K562 (cell line): ENCODE measurements around the gene C2CD4C. TPM values are rescaled to one million over a fixed set of nuclear protein-coding genes. Genes with fewer than 3 reads are reported as not detected.

Experiments
- ATAC-seq: fragments of 200-7000 bp; cut with Tn5 transposase; 3 replicates; pipeline ENCODE4 v1.9.1; 2020; ENCODE audit warnings: moderate library complexity
- BruUV-seq: library from RNA; stranded (reverse); fragments of 400-500 nt; replicated peaks from 2 replicates; lab custom pipeline; 2021; lab: Mats Ljungman, UMichigan
- CTCF ChIA-PET: fragments of 300-600 bp; formaldehyde crosslinking; extraction: SDS; loops from one replicate; lab custom pipeline; 2021; ENCODE audit warnings: low intra/inter-chr PET ratio; lab: Yijun Ruan, JAX
- POLR2A ChIA-PET: fragments of 300-600, 350-650 bp; sonication (Branson Sonifier 250); formaldehyde crosslinking; extraction: SDS; loops from one replicate; lab custom pipeline; 2021; ENCODE audit warnings: antibody characterized with exemption, inconsistent platforms; lab: Yijun Ruan, JAX
- DNase-seq, 4 experiments: peaks; one replicate each; pipeline versions ENCODE4 v3.0.0 to v3.0.0-alpha.2; 2011 to 2018; ENCODE audit warnings: low spot score in 3 of 4, mixed read lengths in 3 of 4; ENCODE audit errors: extremely low read depth in 1 of 4
- FAIRE-seq: peaks from 2 replicates; lab custom pipeline; 2011; peaks lifted over from hg19 to GRCh38; lab: Jason Lieb, UNC
- H2AFZ ChIP-seq: 2 replicates; pipeline ENCODE4 v1.6.0; 2011; ENCODE audit warnings: low read depth, low read length, control low read depth, inconsistent platforms
- H3K27ac ChIP-seq: fragments of 200-600 bp; 3 replicates; pipeline ENCODE4 v1.8.0; 2011; ENCODE audit warnings: low read depth, mild to moderate bottlenecking, control low read depth, inconsistent platforms, low read length, moderate library complexity, mixed read lengths; ENCODE audit errors: extremely low read depth
- H3K27me3 ChIP-seq, 2 experiments: fragments of 300-600 bp in 1 of 2; 2 replicates in 1 of 2; 3 replicates in 1 of 2; pipeline versions ENCODE4 v1.6.0 to v1.8.0; 2011; ENCODE audit warnings: inconsistent platforms in 2 of 2, low read length in 2 of 2, mild to moderate bottlenecking in 1 of 2, mixed read lengths in 1 of 2, moderate library complexity in 1 of 2; ENCODE audit not compliant: control insufficient read depth in 2 of 2, insufficient read depth in 2 of 2
- H3K36me3 ChIP-seq: fragments of 300-600 bp; 3 replicates; pipeline ENCODE4 v1.8.0; 2011; ENCODE audit warnings: mild to moderate bottlenecking, low read length, inconsistent platforms; ENCODE audit not compliant: control insufficient read depth, insufficient read depth
- H3K4me1 ChIP-seq, 2 experiments: fragments of 200-600 bp in 1 of 2; replicated peaks in 1 of 2; 2 replicates in 1 of 2; 3 replicates in 1 of 2; pipeline versions ENCODE4 v1.5.1 to v1.8.0; 2011; ENCODE audit warnings: inconsistent platforms in 2 of 2, low read length in 2 of 2, mild to moderate bottlenecking in 1 of 2, mixed read lengths in 1 of 2, moderate library complexity in 1 of 2; ENCODE audit not compliant: control insufficient read depth in 2 of 2, insufficient read depth in 2 of 2
- H3K4me2 ChIP-seq: 2 replicates; pipeline ENCODE4 v1.6.1; 2011; ENCODE audit warnings: low read length, control low read depth, inconsistent platforms, mixed read lengths; ENCODE audit not compliant: insufficient read depth
- H3K4me3 ChIP-seq: fragments of 200-600 bp; sonication (generic), shearing (Covaris generic); 2 replicates; pipeline ENCODE4 v1.5.1; 2016; ENCODE audit warnings: control low read depth, inconsistent platforms
- H3K79me2 ChIP-seq: fragments of 200-600 bp; 3 replicates; pipeline ENCODE4 v1.8.0; 2011; ENCODE audit warnings: low read length, inconsistent platforms; ENCODE audit not compliant: control insufficient read depth, insufficient read depth
- H3K9ac ChIP-seq, 2 experiments: 2 replicates each; pipeline versions ENCODE4 v1.6.0 to v1.6.1; 2011; ENCODE audit warnings: low read depth in 2 of 2, low read length in 2 of 2, control low read depth in 1 of 2, inconsistent platforms in 1 of 2, mild to moderate bottlenecking in 1 of 2, mixed read lengths in 1 of 2; ENCODE audit not compliant: insufficient read depth in 1 of 2
- H3K9me1 ChIP-seq: one replicate; pipeline ENCODE4 v1.6.0; 2011; ENCODE audit warnings: inconsistent platforms, mild to moderate bottlenecking, low read length, moderate library complexity; ENCODE audit not compliant: control insufficient read depth, insufficient read depth
- H3K9me3 ChIP-seq: replicated peaks from 2 replicates; pipeline ENCODE4 v1.5.1; 2011; ENCODE audit warnings: low read depth, low read length, inconsistent platforms; ENCODE audit not compliant: control insufficient read depth, insufficient read depth
- H4K20me1 ChIP-seq: replicated peaks from 2 replicates; pipeline ENCODE4 v1.6.1; 2011; ENCODE audit warnings: low read length, inconsistent platforms, mixed read lengths; ENCODE audit not compliant: control insufficient read depth, insufficient read depth
- ATF2 ChIP-seq: sonication (generic); formaldehyde crosslinking; IDR thresholded peaks from 2 replicates; pipeline ENCODE4 v1.8.1; 2022; ENCODE audit warnings: missing genetic modification reagents
- CTCF ChIP-seq, 3 experiments: IDR thresholded peaks in 2 of 3; conservative IDR thresholded peaks in 1 of 3; 2 replicates each; pipeline ENCODE4 v1.5.1; 2011 to 2012; ENCODE audit warnings: low read length in 3 of 3, mild to moderate bottlenecking in 3 of 3, control low read depth in 2 of 3, improper control_type of control experiment in 1 of 3, inconsistent platforms in 1 of 3, low read depth in 1 of 3, mixed read lengths in 1 of 3, moderate library complexity in 1 of 3; ENCODE audit not compliant: insufficient read depth in 2 of 3
- FOXJ3 ChIP-seq: sonication (generic); formaldehyde crosslinking; IDR thresholded peaks from 2 replicates; pipeline ENCODE4 v1.4.0; 2020; ENCODE audit warnings: mild to moderate bottlenecking, missing genetic modification reagents
- RAD21 ChIP-seq, 2 experiments: fragments of 250-450 bp in 1 of 2; fragments of 450-650 bp in 1 of 2; sonication (Bioruptor Pico) in 1 of 2; formaldehyde crosslinking in 1 of 2; IDR thresholded peaks in 1 of 2; conservative IDR thresholded peaks in 1 of 2; 2 replicates each; pipeline versions ENCODE4 v1.4.0 to v1.8.0; 2020 to 2022; ENCODE audit warnings: mild to moderate bottlenecking in 2 of 2, moderate library complexity in 1 of 2
- ZBTB7A ChIP-seq: IDR thresholded peaks from 2 replicates; pipeline ENCODE4 v1.6.1; 2011; ENCODE audit warnings: low read depth, mild to moderate bottlenecking, low read length, moderate library complexity, borderline replicate concordance; ENCODE audit not compliant: control insufficient read depth
- ZNF699 ChIP-seq: fragments of 250-450 bp; sonication (Bioruptor Pico); IDR thresholded peaks from 2 replicates; pipeline ENCODE4 v1.8.0; 2021; ENCODE audit warnings: mild to moderate bottlenecking, moderate library complexity; ENCODE audit not compliant: insufficient replicate concordance
- WGBS: fragments of 100-300 bp; shearing (Covaris generic); methylation state at CpG from one replicate; pipeline ENCODE4 v1.1.6; 2016; ENCODE audit warnings: low coverage, mixed read lengths; ENCODE audit not compliant: insufficient coverage; ENCODE audit errors: missing lambda C conversion rate; 5-methylcytosine and 5-hydroxymethylcytosine counted together
- in situ Hi-C: fragments of 300-500 bp; cut with MboI; formaldehyde crosslinking; loops from 4 replicates; pipeline ENCODE4 v1.15.0; 2018; ENCODE audit warnings: inconsistent platforms, mixed read lengths
- intact Hi-C: fragments of 100-400 bp; cut with micrococcal nuclease; formaldehyde crosslinking; loops from 2 replicates; pipeline ENCODE4 v1.14.2; 2022
- polyA plus RNA-seq, 8 experiments: library from polyadenylated mRNA; depleted of rRNA in 4 of 8; stranded (reverse) in 5 of 8; unstranded in 3 of 8; fragments of >200 nt; fragmentation: Nextera tagmentation in 2 of 8; fragmentation: Illumina TruSeq in 1 of 8; extraction: Ambion mirVana in 2 of 8; extraction: Trizol in 1 of 8; gene quantifications; 2 replicates each; pipeline versions ENCODE4 v1.2.1 to v1.2.3, GENCODE V29; 2011 to 2014; ENCODE audit warnings: inconsistent platforms in 1 of 8, missing spikeins in 1 of 8
- total RNA-seq, 7 experiments: library from RNA; depleted of rRNA in 6 of 7; stranded (reverse); fragments of >200 nt in 6 of 7; fragmentation: Illumina TruSeq in 2 of 7; extraction: Trizol in 2 of 7; gene quantifications; 2 replicates each; pipeline versions ENCODE4 v1.2.1 to v1.2.3, GENCODE V29; 2011 to 2021; ENCODE audit warnings: low replicate concordance in 1 of 7
- TF ChIP-seq, protein P1 (sequence below), 2 experiments: IDR thresholded peaks in 1 of 2; conservative IDR thresholded peaks in 1 of 2; 2 replicates each; pipeline ENCODE4 v1.6.1; 2016; ENCODE audit warnings: low read depth in 2 of 2, mild to moderate bottlenecking in 1 of 2, missing compliant biosample characterization in 1 of 2, missing genetic modification characterization in 1 of 2, moderate library complexity in 1 of 2
- TF ChIP-seq, protein P2 (sequence below): sonication (generic); formaldehyde crosslinking; IDR thresholded peaks from 2 replicates; pipeline ENCODE4 v1.8.0; 2022; ENCODE audit warnings: missing genetic modification reagents, mild to moderate bottlenecking, moderate library complexity, borderline replicate concordance
- TF ChIP-seq, protein P3 (sequence below): sonication (generic); formaldehyde crosslinking; IDR thresholded peaks from 2 replicates; pipeline ENCODE4 v1.8.0; 2022; ENCODE audit warnings: mild to moderate bottlenecking, low read depth, missing genetic modification reagents

The C2CD4C gene
- total and polyA plus RNA-seq, 9 of the 15 experiments (the other 6 are each of a cell fraction or from before 2014, with no cell fraction given) = 0.01 to 0.07 TPM; not detected in 7

GRCh38 chr19:383922-384798, 24.8 kb downstream of the C2CD4C start:
- Histone ChIP-seq H4K20me1 (no peaks in the 10 kb centered on the region), H3K27me3 (peaks cover 22 to 44% of the 10 kb centered on the region in 2 experiments; a peak in 4 of 5 replicates), H3K36me3 (no peaks in the 10 kb centered on the region), H3K4me3 (no peak overlapping the region), H3K4me2 (no peak overlapping the region), H2AFZ (no peak overlapping the region), H3K79me2 (no peaks in the 10 kb centered on the region), H3K9me3 (no peaks in the 10 kb centered on the region), H3K9me1 (no peaks in the 10 kb centered on the region), H3K9ac (no peak overlapping the region; a peak in 1 of 4 replicates), H3K27ac (no peak overlapping the region), H3K4me1 (peaks cover 5 to 19% of the 10 kb centered on the region in 2 experiments; a peak in 4 of 5 replicates)
- ChIA-PET CTCF (no interaction called here), POLR2A (interaction anchor here (1.2 kb wide), 1 partner anchor 13 kb away, joined by 6 read pairs; no protein-coding TSS in a partner anchor)
- no TSS peak for BruUV-seq
- DNase-seq (peak in 3 of 4 experiments; percentile 47 to 59 (median 52)), ATAC-seq (peak; percentile 91), FAIRE-seq (no peak)
- in situ Hi-C loops (no loop called here), intact Hi-C loops (no loop called here)
- 22% methylated on average over 40 of the region's 44 CpGs for WGBS
- no peak for TF ChIP-seq ATF2 (CRISPR knock-in tag)
- TF ChIP-seq, protein P1, sequence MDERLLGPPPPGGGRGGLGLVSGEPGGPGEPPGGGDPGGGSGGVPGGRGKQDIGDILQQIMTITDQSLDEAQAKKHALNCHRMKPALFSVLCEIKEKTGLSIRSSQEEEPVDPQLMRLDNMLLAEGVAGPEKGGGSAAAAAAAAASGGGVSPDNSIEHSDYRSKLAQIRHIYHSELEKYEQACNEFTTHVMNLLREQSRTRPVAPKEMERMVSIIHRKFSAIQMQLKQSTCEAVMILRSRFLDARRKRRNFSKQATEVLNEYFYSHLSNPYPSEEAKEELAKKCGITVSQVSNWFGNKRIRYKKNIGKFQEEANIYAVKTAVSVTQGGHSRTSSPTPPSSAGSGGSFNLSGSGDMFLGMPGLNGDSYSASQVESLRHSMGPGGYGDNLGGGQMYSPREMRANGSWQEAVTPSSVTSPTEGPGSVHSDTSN (CRISPR knock-in tag; IDR thresholded peaks at IDR 0.05; ENCODE audit: low read depth) = peak; percentile 28; the same call in 1 of the 2 replicates
- TF ChIP-seq, protein P1 (tag; conservative IDR thresholded peaks at IDR 0.05; ENCODE audit: low read depth) = no peak
- peak in 1 of 2 experiments; percentile 60; a peak in 2 of 4 replicates for TF ChIP-seq RAD21 (CRISPR knock-in tag; conservative IDR thresholded peaks at IDR 0.05 in 1 of 2, IDR thresholded peaks at IDR 0.05 in 1 of 2)
- TF ChIP-seq, protein P2, sequence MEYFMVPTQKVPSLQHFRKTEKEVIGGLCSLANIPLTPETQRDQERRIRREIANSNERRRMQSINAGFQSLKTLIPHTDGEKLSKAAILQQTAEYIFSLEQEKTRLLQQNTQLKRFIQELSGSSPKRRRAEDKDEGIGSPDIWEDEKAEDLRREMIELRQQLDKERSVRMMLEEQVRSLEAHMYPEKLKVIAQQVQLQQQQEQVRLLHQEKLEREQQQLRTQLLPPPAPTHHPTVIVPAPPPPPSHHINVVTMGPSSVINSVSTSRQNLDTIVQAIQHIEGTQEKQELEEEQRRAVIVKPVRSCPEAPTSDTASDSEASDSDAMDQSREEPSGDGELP = peak; percentile 28; the same call in 1 of the 2 replicates
- TF ChIP-seq ZNF699 = no peak
- no peak for TF ChIP-seq FOXJ3
- peak; percentile 53 to 75 (median 59) for TF ChIP-seq CTCF (IDR thresholded peaks at IDR 0.05 in 2 of 3, conservative IDR thresholded peaks at IDR 0.05 in 1 of 3; ENCODE audit: insufficient read depth in 2 of 3, low read depth in 1 of 3, low read length in 3 of 3)
- TF ChIP-seq, protein P3, sequence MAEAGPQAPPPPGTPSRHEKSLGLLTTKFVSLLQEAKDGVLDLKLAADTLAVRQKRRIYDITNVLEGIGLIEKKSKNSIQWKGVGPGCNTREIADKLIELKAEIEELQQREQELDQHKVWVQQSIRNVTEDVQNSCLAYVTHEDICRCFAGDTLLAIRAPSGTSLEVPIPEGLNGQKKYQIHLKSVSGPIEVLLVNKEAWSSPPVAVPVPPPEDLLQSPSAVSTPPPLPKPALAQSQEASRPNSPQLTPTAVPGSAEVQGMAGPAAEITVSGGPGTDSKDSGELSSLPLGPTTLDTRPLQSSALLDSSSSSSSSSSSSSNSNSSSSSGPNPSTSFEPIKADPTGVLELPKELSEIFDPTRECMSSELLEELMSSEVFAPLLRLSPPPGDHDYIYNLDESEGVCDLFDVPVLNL = no peak
- peak; percentile 37; the same call in 1 of the 2 replicates for TF ChIP-seq ZBTB7A
